IPS DF 6.9 (cell line): ENCODE results near the gene JAK1.

ENCODE experiments used
- DNase-seq: peaks from one replicate; pipeline ENCODE4 v3.0.0-alpha.2; 2013; ENCODE audit warnings: low read depth, low spot score
- H3K27ac ChIP-seq: one replicate; pipeline ENCODE4 v1.5.1; 2013; ENCODE audit warnings: low read length, control low read depth
- H3K27me3 ChIP-seq: 2 replicates; pipeline ENCODE4 v1.6.1; 2013; ENCODE audit warnings: mild to moderate bottlenecking, low read length; ENCODE audit not compliant: control insufficient read depth, insufficient read depth
- H3K36me3 ChIP-seq: 2 replicates; pipeline ENCODE4 v1.6.1; 2013; ENCODE audit warnings: low read length; ENCODE audit not compliant: control insufficient read depth, insufficient read depth
- H3K4me1 ChIP-seq: 2 replicates; pipeline ENCODE4 v1.6.1; 2013; ENCODE audit warnings: low read length; ENCODE audit not compliant: control insufficient read depth, insufficient read depth
- H3K4me3 ChIP-seq: 2 replicates; pipeline ENCODE4 v1.5.1; 2013; ENCODE audit warnings: mild to moderate bottlenecking, low read length
- H3K9me3 ChIP-seq: 2 replicates; pipeline ENCODE4 v1.6.1; 2013; ENCODE audit warnings: low read length, inconsistent platforms; ENCODE audit not compliant: control insufficient read depth, insufficient read depth
- WGBS: extraction: QIAGEN DNeasy Blood & Tissue Kit; methylation state at CpG from one replicate; pipeline ENCODE4 v1.1.7; 2013; ENCODE audit warnings: mixed read lengths, missing lambda C conversion rate; ENCODE audit not compliant: insufficient read length, insufficient coverage; 5-methylcytosine and 5-hydroxymethylcytosine counted together

JAK1 gene

DNA sequence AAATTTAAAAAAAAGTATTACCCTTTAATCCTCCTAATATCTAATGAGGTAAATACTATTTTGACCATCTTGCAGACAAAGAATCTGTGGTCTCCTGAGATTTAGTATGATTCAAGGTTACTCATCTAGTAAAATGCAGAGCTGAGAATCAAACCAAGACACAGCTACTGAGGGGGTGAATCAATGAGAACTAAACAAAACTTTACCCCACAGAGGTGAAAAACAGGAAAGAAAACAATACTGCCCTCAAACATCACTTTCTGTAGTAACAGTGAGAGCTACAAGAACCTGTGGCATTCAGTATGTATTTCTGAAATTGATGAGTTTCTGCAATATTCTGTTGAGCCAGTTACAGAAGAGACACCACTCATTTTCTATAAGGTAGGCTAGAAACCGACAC lies 85.1 kb downstream of the JAK1 start:
- Histone ChIP-seq H3K4me3 (no peak overlapping the region), H3K27me3 (no peaks in the 10 kb centered on the region), H3K27ac (no peak overlapping the region), H3K36me3 (no peaks in the 10 kb centered on the region; the same call in 1 of the 2 replicates), H3K4me1 (no peaks in the 10 kb centered on the region), H3K9me3 (no peaks in the 10 kb centered on the region)
- no CpG with 5 or more reads among the region's 1 CpG for WGBS
- DNase-seq, result no peak

DNA sequence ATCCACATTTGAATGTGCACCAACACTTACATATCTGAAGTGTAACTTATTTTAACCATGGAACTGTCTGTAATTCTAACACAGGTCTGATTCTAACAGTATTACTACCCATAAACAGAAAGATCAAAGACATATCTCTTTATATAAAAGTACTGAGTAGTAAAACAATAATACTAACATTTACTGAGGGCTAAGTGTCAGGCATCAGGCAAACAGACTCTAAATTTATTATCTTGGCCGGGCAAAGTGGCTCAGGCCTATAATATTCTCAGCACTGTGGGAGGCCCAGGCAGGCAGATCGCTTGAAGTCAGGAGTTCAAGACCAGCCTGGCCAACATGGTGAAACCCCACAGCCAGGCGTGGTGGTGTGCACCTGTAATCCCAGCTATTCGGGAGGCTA lies 85.9 kb downstream of the JAK1 start:
- WGBS, result no CpG with 5 or more reads among the region's 4 CpGs
- Histone ChIP-seq H3K27me3 (no peaks in the 10 kb centered on the region), H3K36me3 (no peaks in the 10 kb centered on the region; the same call in 1 of the 2 replicates), H3K27ac (no peak overlapping the region), H3K9me3 (no peaks in the 10 kb centered on the region), H3K4me3 (no peak overlapping the region), H3K4me1 (no peaks in the 10 kb centered on the region)
- DNase-seq, result no peak

DNA sequence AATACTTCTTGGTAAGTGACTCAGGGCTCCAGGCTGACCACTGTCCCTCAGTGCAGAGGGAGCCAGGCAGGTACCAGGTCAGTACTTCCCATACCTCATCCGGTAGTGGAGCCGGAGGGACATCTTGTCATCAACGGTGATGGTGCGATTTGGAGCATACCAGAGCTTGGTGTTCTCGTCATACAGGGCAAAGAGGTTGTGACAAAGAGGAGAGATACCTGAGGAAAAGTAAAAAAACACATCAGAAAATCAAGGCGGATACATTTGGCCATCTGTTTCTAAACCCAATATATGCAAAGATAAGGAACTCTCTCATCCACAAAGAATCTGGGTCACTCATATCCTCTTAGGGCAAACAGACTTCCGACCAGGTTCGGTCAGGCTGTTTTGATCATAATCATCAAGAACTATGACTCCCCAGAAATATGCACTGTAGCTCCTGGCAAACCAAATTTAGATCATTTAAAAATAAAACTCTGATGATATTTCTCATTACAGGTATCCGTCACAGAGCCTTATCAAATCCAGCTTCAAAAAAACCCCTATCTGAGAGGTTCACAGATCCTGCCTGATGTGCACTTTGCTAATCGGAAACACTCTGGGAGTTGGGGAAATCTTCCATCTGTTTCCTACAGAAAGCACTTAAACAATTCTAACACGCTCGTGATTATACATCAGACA lies 87.3 kb downstream of the JAK1 start:
- H3K27ac ChIP-seq, result no peak overlapping the region
- no peaks in the 10 kb centered on the region for H3K9me3 ChIP-seq
- H3K4me1 ChIP-seq, result no peaks in the 10 kb centered on the region
- DNase-seq, result no peak
- H3K36me3 ChIP-seq, result no peaks in the 10 kb centered on the region; the same call in 1 of the 2 replicates
- no peak overlapping the region for H3K4me3 ChIP-seq
- no peaks in the 10 kb centered on the region for H3K27me3 ChIP-seq
- WGBS, result no CpG with 5 or more reads among the region's 12 CpGs

DNA sequence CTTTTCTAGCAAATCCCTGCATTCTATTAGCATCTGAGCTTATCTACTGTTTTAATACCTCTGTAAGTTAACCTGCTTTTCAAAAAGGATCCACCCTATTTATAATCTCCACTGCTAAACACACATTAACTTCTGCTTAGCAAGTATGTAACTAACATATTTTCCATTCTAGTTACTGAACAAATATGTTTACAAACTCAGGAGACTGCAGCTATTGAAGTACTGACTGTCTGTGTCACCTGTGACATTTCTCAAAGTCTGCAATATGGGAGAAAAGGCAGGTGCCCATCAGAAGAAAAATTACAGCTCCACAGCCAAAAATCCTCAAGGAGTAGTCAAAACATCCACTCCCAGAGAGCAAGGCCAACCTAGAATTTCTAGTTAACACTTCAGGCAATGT lies 88.3 kb downstream of the JAK1 start:
- Histone ChIP-seq H3K4me3 (no peak overlapping the region), H3K27ac (no peak overlapping the region), H3K9me3 (no peaks in the 10 kb centered on the region), H3K36me3 (no peaks in the 10 kb centered on the region; the same call in 1 of the 2 replicates), H3K4me1 (no peaks in the 10 kb centered on the region), H3K27me3 (no peaks in the 10 kb centered on the region)
- no peak for DNase-seq

DNA sequence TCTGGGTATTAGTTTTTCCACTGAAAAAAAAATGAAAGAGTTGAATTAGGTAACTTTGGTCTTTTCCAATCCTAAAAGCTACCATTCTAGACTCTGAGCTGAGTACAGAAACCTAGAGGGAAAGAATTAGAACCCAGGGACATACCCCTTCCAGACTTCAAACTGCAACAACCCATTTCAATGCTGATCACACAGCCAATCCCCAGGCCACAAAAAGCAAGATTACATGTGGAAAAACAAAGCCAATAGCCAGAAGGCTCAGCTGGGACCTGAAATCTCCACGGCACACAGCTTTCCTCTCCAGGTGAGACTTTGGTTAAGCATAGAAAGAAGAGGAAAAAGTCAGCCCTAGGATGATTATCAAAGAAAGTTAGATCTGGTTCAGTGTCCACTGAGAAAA lies 88.8 kb downstream of the JAK1 start:
- H3K36me3 ChIP-seq, result no peaks in the 10 kb centered on the region; the same call in 1 of the 2 replicates
- H3K9me3 ChIP-seq, result no peaks in the 10 kb centered on the region
- H3K4me1 ChIP-seq, result no peaks in the 10 kb centered on the region
- H3K27ac ChIP-seq, result no peak overlapping the region
- WGBS, result no CpG with 5 or more reads among the region's 1 CpG
- H3K27me3 ChIP-seq, result no peaks in the 10 kb centered on the region
- DNase-seq, result no peak
- no peak overlapping the region for H3K4me3 ChIP-seq

DNA sequence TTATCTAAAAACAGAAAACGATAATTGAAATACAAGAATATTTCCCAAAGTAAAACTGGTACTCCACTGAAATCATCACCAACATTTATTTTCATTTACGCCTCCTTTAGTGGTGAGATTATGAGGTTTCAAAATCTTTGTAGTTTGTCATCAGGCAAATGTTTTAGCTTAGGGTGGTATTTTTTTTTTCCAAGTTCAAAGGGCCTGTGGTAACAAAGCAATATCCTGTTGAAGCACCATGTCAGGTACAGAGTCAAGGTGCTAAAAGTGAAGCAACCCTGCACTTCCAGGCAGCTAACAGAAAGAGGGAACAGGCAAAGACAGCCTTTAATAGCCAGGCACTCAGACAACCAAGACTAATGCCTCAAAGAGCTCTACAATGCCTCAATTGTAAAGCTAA lies 89.2 kb downstream of the JAK1 start:
- Histone ChIP-seq H3K4me3 (no peak overlapping the region), H3K27ac (no peak overlapping the region), H3K36me3 (no peaks in the 10 kb centered on the region; the same call in 1 of the 2 replicates), H3K27me3 (no peaks in the 10 kb centered on the region), H3K4me1 (no peaks in the 10 kb centered on the region), H3K9me3 (no peaks in the 10 kb centered on the region)
- no peak for DNase-seq
- no CpG with 5 or more reads among the region's 2 CpGs for WGBS

DNA sequence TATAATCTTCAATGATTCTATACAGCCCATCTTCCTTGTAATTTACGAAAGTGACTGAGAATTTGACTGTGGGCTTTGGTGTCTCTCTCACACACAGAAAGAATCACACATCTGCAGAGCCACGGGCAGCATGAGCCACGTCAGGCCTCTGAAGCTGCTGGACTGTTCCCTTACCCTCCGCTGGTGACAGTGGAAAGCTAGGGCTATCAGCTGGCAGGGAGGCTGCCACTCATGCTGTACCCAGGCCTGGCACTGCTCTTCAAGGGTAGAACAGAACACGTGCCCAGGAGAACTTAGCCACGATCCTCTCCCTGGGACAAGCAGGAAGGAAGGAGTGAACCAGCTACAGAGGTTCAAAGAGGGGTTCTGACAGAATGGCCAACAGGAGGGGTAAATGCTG lies 90.7 kb downstream of the JAK1 start:
- H3K36me3 ChIP-seq, result no peaks in the 10 kb centered on the region; the same call in 1 of the 2 replicates
- H3K27ac ChIP-seq, result no peak overlapping the region
- no CpG with 5 or more reads among the region's 6 CpGs for WGBS
- no peaks in the 10 kb centered on the region for H3K9me3 ChIP-seq
- no peak overlapping the region for H3K4me3 ChIP-seq
- H3K27me3 ChIP-seq, result no peaks in the 10 kb centered on the region
- DNase-seq, result no peak
- no peaks in the 10 kb centered on the region for H3K4me1 ChIP-seq

DNA sequence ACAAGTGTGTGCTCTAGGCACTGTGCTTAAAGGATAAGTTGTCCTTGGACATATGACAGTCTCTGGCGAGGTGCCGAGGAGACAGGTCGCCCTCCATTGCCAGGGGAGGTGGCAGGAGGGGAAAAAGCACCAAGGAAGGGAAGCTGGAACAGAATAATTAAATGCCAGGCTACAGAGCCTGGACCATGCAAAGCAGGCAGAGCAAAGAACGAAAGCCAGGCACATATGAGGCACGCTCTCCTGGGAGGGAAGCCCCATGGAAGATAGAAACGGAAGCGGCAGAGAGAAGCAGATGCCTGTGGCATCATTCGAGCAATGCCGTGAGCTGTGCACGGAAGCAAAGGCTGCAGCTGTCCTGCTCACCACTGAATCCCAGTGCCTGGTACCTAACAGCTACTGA lies 91.2 kb downstream of the JAK1 start:
- WGBS, result no CpG with 5 or more reads among the region's 10 CpGs
- H3K27me3 ChIP-seq, result no peaks in the 10 kb centered on the region
- no peak overlapping the region for H3K4me3 ChIP-seq
- no peaks in the 10 kb centered on the region for H3K9me3 ChIP-seq
- no peak for DNase-seq
- H3K36me3 ChIP-seq, result no peaks in the 10 kb centered on the region; the same call in 1 of the 2 replicates
- H3K4me1 ChIP-seq, result no peaks in the 10 kb centered on the region
- H3K27ac ChIP-seq, result no peak overlapping the region

DNA sequence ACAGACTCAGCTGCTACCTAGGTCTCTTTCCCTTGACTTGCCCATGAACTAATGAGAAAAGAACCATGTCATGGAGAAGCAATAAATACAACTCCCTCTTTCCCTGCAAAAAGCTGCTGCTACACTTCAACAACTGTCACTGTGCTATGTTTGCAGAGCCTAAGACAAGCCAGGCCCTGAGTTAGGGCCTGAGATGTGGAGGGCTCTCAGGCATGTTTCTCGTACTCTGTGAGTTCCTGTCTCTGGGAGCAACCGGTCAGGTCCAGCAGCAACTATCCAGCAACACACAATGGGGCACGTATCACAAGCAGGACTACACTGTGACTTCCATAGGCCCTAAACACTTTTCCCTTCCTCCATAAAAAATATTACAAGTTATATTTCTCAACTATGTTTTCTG lies 91.7 kb downstream of the JAK1 start:
- Histone ChIP-seq H3K27ac (no peak overlapping the region), H3K36me3 (no peaks in the 10 kb centered on the region; the same call in 1 of the 2 replicates), H3K4me1 (no peaks in the 10 kb centered on the region), H3K9me3 (no peaks in the 10 kb centered on the region), H3K4me3 (no peak overlapping the region), H3K27me3 (no peaks in the 10 kb centered on the region)
- no peak for DNase-seq
- WGBS, result no CpG with 5 or more reads among the region's 3 CpGs

DNA sequence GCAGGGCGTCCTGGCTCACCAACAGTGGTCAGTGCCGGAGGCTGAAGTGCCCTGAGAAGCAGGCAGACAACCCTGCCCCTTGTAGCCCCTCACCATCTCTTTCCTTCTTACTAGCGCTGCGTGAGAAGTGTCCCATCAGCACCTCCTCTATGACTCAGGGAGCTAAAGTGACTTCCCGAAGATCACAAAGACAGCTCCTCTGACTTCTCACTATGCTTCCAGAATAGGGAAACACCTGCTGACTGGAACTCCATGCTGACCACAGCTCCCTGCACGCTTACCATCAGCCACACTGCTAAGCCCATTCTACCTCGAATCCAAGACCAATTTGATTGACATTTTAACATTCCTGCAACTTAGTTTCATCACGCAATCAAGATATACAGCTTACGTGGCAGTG lies 92.8 kb downstream of the JAK1 start:
- WGBS, result no CpG with 5 or more reads among the region's 9 CpGs
- Histone ChIP-seq H3K36me3 (no peaks in the 10 kb centered on the region; the same call in 1 of the 2 replicates), H3K4me1 (no peaks in the 10 kb centered on the region), H3K4me3 (no peak overlapping the region), H3K27ac (no peak overlapping the region), H3K9me3 (no peaks in the 10 kb centered on the region), H3K27me3 (no peaks in the 10 kb centered on the region)
- no peak for DNase-seq

DNA sequence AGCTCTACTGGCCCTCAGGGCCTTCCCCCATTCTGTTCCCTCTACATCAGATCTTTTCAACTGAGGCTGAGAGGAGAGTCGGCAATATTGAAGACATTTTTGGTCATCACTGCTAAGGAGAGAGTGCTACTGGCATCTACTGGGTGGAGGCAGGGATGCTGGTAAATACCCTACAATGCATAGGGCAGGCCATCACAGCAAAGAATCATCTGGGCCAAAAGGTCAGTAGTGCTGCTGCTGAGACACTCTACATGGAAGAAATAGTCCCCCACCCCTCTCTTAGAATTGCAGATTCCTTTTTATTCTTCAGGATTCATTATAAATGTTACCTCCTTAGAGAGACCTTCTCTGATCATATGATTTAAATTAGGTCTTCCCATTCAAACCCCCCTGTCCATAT lies 94.3 kb downstream of the JAK1 start:
- H3K4me1 ChIP-seq, result no peaks in the 10 kb centered on the region
- no peak for DNase-seq
- no CpG with 5 or more reads among the region's 1 CpG for WGBS
- no peak overlapping the region for H3K4me3 ChIP-seq
- H3K36me3 ChIP-seq, result no peaks in the 10 kb centered on the region
- H3K27ac ChIP-seq, result no peak overlapping the region
- H3K9me3 ChIP-seq, result no peaks in the 10 kb centered on the region
- H3K27me3 ChIP-seq, result no peaks in the 10 kb centered on the region
